Chondrocyte (in vitro differentiated cells): ENCODE measurements around the gene LRRC8E. TPM values are rescaled to one million over a fixed set of nuclear protein-coding genes. Genes with fewer than 3 reads are reported as not detected.
A peak's percentile ranks its signal among the peaks of the same experiment; 100 is the strongest.

Experiments used
- DNase-seq: peaks from one replicate; pipeline ENCODE4 v3.0.0; 2021; ENCODE audit warnings: mixed read lengths, low spot score
- H3K27ac Mint-ChIP-seq: one replicate; pipeline ENCODE4 v1.8.0; 2021; ENCODE audit warnings: mild to moderate bottlenecking, moderate library complexity, mixed read lengths; ENCODE audit not compliant: unreplicated experiment
- H3K27me3 Mint-ChIP-seq: 2 replicates; pipeline ENCODE4 v1.8.0; 2021; ENCODE audit warnings: low read depth, mixed read lengths
- H3K36me3 Mint-ChIP-seq: 2 replicates; pipeline ENCODE4 v1.8.0; 2021; ENCODE audit warnings: low read depth, mixed read lengths
- H3K4me1 Mint-ChIP-seq: 2 replicates; pipeline ENCODE4 v1.8.0; 2021; ENCODE audit warnings: low read depth, mild to moderate bottlenecking, mixed read lengths
- H3K4me3 Mint-ChIP-seq: one replicate; pipeline ENCODE4 v1.8.0; 2021; ENCODE audit warnings: mild to moderate bottlenecking, moderate library complexity, mixed read lengths; ENCODE audit not compliant: unreplicated experiment
- H3K9me3 Mint-ChIP-seq: 2 replicates; pipeline ENCODE4 v1.8.0; 2021; ENCODE audit warnings: low read depth, mixed read lengths
- total RNA-seq: library from RNA; stranded (reverse); gene quantifications from 3 replicates; pipeline ENCODE4 v1.2.1, GENCODE V29; 2021
- TF ChIP-seq, protein P1 (sequence below): fragments of 200-600 bp; sonication (generic); IDR thresholded peaks from 2 replicates; pipeline ENCODE4 v1.5.0; 2021; ENCODE audit warnings: antibody characterized with exemption, mild to moderate bottlenecking, moderate library complexity

LRRC8E gene
- total RNA-seq, 1 donor from 2014 or later = 6.9 TPM

DNA sequence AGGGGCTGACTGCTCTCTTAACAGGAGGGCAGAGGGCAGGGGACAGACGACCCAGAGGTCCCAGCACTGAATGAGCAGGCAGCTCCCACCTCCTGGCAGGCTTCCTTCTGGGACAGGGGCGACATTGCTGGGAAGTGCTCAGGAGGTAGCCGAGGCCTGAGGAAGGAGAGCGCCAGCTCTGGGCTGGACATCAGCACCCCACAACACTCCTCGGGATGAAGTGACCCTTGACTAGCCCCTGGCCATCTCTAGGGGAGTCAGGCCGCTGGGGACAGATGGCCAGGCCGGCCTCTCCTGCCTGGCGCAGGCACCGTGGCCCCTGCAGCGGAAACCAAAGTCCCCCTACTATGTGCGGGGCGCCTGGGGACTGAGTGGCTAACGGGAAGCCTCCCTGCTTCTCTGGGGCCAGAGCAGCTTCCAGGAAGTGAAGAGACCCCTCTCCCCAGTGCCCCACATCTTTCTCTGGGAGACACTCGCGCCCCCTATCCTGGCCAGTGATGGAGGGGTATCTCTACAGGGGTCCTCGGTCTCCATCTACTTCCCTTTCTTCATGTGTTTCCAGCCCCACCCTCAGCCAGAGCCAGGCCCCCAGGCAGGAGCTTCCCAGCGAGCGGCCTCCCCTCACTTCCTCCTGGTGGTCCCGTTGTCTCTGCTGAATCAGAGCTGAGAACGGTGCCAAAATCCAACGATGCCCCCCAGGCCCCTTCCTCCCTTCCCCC is 24.2 kb upstream of the LRRC8E start:
- no peak for DNase-seq
- no peaks in the 10 kb centered on the region for H3K36me3 Mint-ChIP-seq
- H3K4me1 Mint-ChIP-seq = peaks cover 9% of the 10 kb centered on the region
- no peak overlapping the region for H3K27ac Mint-ChIP-seq
- no peaks in the 10 kb centered on the region for H3K9me3 Mint-ChIP-seq
- H3K27me3 Mint-ChIP-seq = peaks cover 3% of the 10 kb centered on the region
- H3K4me3 Mint-ChIP-seq = no peak overlapping the region
- TF ChIP-seq, protein P1, sequence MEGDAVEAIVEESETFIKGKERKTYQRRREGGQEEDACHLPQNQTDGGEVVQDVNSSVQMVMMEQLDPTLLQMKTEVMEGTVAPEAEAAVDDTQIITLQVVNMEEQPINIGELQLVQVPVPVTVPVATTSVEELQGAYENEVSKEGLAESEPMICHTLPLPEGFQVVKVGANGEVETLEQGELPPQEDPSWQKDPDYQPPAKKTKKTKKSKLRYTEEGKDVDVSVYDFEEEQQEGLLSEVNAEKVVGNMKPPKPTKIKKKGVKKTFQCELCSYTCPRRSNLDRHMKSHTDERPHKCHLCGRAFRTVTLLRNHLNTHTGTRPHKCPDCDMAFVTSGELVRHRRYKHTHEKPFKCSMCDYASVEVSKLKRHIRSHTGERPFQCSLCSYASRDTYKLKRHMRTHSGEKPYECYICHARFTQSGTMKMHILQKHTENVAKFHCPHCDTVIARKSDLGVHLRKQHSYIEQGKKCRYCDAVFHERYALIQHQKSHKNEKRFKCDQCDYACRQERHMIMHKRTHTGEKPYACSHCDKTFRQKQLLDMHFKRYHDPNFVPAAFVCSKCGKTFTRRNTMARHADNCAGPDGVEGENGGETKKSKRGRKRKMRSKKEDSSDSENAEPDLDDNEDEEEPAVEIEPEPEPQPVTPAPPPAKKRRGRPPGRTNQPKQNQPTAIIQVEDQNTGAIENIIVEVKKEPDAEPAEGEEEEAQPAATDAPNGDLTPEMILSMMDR = no peak

DNA sequence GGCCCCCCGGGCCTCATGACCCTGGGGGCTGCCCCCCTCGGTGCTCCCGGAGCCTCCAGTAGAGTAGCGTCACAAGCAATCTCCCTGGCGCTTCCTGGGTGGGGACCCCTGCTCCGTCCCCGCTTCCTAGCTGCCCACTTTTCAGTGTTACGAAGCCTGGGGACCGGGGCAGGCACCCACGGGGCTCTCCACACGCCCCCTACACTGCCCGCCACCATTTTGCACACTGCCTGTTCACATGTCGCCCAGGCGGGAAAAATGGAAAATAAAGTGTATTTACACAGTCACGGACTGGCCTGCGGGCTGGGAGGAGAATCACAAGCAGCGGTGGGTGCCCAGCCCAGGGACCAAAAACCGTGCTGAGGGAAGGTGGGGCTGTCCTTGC is 23.6 kb upstream of the LRRC8E start:
- H3K4me1 Mint-ChIP-seq = peaks cover 9% of the 10 kb centered on the region
- H3K9me3 Mint-ChIP-seq = no peaks in the 10 kb centered on the region
- no peak for DNase-seq
- H3K36me3 Mint-ChIP-seq = no peaks in the 10 kb centered on the region
- peaks cover 3% of the 10 kb centered on the region for H3K27me3 Mint-ChIP-seq
- TF ChIP-seq, protein P1 = no peak
- H3K4me3 Mint-ChIP-seq = no peak overlapping the region
- H3K27ac Mint-ChIP-seq = no peak overlapping the region

DNA sequence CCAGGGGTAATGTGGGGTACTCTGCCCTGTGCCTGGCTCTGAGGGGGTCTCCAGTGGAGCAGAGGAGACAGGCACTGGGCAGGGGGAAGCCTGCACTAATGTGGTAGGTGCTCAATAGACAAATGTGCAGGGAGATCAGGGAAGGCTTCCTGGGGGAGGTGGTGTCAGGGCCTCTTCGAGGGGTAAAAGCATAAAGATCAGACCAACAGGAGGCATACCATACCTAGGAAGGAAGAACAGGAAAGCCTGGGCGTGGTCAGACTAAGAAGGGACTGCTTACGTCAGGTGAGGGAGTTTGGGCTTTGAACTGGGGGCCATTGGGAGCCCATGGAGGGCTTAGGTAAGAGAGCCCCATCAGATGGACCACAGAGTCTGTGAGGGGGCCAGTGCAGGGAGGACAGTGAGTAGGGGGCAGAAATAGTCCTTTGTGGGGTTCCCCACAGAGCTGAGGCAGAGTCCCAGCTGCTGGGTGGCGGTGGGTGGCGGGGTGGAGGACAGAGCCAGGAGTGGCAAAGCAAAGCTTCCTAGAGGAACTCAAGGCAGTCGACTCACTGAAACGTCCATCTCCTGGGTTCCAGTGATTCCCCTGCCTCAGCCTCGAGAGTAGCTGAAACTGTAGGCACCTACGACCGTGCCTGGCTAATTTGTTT is 22.9 kb upstream of the LRRC8E start:
- Mint-ChIP-seq H3K27me3 (peaks cover 3% of the 10 kb centered on the region), H3K4me3 (no peak overlapping the region), H3K9me3 (no peaks in the 10 kb centered on the region), H3K27ac (no peak overlapping the region), H3K36me3 (no peaks in the 10 kb centered on the region), H3K4me1 (peaks cover 9% of the 10 kb centered on the region)
- TF ChIP-seq, protein P1 = no peak
- DNase-seq = no peak

DNA sequence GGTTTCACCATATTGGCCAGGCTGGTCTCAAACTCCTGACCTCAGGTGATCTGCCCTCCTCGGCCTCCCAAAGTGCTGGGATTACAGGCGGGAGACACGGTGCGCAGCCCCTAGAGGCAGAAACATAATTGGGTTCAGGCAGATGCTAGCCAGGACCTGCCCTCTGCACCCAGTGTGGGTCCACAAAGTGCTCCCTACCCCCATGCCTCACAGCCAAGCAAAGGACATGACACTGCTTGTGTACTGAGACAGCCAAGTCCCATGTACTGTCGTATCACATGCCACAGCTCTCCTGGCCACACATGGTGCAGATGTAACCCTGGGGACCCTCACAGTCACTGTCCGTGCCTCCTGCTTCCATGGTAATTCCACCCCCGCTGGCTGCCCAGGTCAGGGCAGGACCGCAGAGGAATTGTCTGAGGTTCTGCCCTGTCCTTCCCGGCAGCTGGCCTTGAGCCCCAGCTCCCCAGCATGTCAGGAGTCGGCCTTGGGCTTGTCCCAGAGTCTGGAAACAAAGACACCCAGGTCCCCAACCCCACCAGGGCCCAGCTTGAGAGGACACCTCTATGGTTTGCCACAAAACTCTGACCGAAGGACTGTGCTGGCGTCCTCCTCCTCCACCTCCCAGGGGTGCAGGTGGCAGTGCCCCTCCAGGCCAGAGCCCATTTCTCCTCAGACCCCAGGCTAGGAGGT is 21.8 kb upstream of the LRRC8E start:
- H3K4me1 Mint-ChIP-seq = peaks cover 19% of the 10 kb centered on the region
- no peaks in the 10 kb centered on the region for H3K36me3 Mint-ChIP-seq
- no peaks in the 10 kb centered on the region for H3K9me3 Mint-ChIP-seq
- peak; percentile 80 for DNase-seq
- H3K27me3 Mint-ChIP-seq = peaks cover 4% of the 10 kb centered on the region
- no peak overlapping the region for H3K27ac Mint-ChIP-seq
- TF ChIP-seq, protein P1 = no peak
- no peak overlapping the region for H3K4me3 Mint-ChIP-seq

DNA sequence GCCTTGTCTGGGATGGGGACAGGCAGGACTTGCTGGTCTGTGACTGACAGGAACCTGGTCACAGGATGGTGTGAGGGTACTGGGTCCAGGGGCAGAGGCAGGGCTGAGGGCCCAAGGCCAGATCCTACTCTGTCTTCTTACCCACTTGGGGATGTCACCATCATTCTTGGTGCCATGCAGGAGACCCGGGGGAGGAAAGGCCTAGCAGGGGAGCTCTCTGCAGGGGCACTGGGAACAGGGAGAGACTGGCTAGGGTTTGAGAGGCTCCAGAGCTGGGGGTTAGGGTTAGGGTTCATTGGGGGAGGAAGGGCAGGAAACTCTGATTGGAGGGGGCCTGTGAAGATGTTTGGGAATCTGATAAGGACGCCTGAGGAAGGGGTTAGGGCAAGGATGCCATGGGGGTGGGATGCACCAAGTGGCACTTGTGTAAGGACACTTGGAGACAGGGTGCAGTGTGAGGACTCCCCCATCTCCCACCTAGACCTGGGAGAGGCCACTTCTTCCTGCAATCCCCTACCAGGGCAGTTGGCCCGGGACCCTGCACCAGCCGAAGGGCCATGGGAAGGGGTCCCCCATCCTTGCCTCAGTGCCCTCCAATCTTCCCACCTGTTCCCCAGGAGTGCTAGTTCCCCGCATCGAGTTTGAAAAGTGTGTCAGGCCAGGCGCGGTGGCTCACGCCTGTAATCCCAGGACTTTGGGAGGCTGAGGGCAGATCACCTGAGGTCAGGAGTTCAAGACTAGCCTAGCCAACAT is 21.0 kb upstream of the LRRC8E start:
- H3K27me3 Mint-ChIP-seq = peaks cover 11% of the 10 kb centered on the region
- H3K27ac Mint-ChIP-seq = no peak overlapping the region
- DNase-seq = no peak
- no peaks in the 10 kb centered on the region for H3K36me3 Mint-ChIP-seq
- TF ChIP-seq, protein P1 = no peak
- peaks cover 26% of the 10 kb centered on the region for H3K4me1 Mint-ChIP-seq
- H3K4me3 Mint-ChIP-seq = no peak overlapping the region
- H3K9me3 Mint-ChIP-seq = no peaks in the 10 kb centered on the region
